Mesendoderm (in vitro differentiated cells): ENCODE measurements around the gene STX2.

Experiments used
- DNase-seq: peaks from one replicate; pipeline ENCODE4 v3.0.0; 2013
- H2AK5ac ChIP-seq: 2 replicates; pipeline ENCODE4 v1.6.1; 2013; ENCODE audit warnings: low read length, inconsistent platforms
- H2BK120ac ChIP-seq: 2 replicates; pipeline ENCODE4 v1.6.1; 2013; ENCODE audit warnings: low read depth, mild to moderate bottlenecking, low read length, moderate library complexity, mixed read lengths
- H2BK15ac ChIP-seq: replicated peaks from 2 replicates; pipeline ENCODE4 v1.6.1; 2013; ENCODE audit warnings: low read depth, mild to moderate bottlenecking, moderate library complexity
- H2BK5ac ChIP-seq: 2 replicates; pipeline ENCODE4 v1.6.1; 2013; ENCODE audit warnings: low read length, inconsistent platforms
- H3K18ac ChIP-seq: 2 replicates; pipeline ENCODE4 v1.6.1; 2013; ENCODE audit warnings: mild to moderate bottlenecking, low read length, mixed read lengths
- H3K23ac ChIP-seq: one replicate; pipeline ENCODE4 v1.6.1; 2013; ENCODE audit warnings: low read length
- H3K27ac ChIP-seq: 2 replicates; pipeline ENCODE4 v1.5.1; 2013; ENCODE audit warnings: low read depth, mild to moderate bottlenecking, inconsistent platforms, low read length, moderate library complexity
- H3K27me3 ChIP-seq: 2 replicates; pipeline ENCODE4 v1.6.1; 2013; ENCODE audit warnings: low read length, control low read depth, mild to moderate bottlenecking, inconsistent platforms; ENCODE audit not compliant: insufficient read depth, poor library complexity
- H3K36me3 ChIP-seq: 2 replicates; pipeline ENCODE4 v1.6.1; 2013; ENCODE audit warnings: low read length, inconsistent platforms; ENCODE audit not compliant: control insufficient read depth, insufficient read depth
- H3K4ac ChIP-seq: one replicate; pipeline ENCODE4 v1.6.1; 2013; ENCODE audit warnings: low read depth, mild to moderate bottlenecking, low read length, moderate library complexity
- H3K4me1 ChIP-seq: 2 replicates; pipeline ENCODE4 v1.6.1; 2013; ENCODE audit warnings: low read depth, low read length, inconsistent platforms; ENCODE audit not compliant: control insufficient read depth
- H3K4me2 ChIP-seq: 2 replicates; pipeline ENCODE4 v1.6.1; 2013; ENCODE audit warnings: low read length
- H3K4me3 ChIP-seq: 2 replicates; pipeline ENCODE4 v1.5.1; 2013; ENCODE audit warnings: mild to moderate bottlenecking, low read length
- H3K56ac ChIP-seq: one replicate; pipeline ENCODE4 v1.6.1; 2013; ENCODE audit warnings: low read length
- H3K79me1 ChIP-seq: 2 replicates; pipeline ENCODE4 v1.6.1; 2013; ENCODE audit warnings: low read length, inconsistent platforms
- H3K79me2 ChIP-seq: 2 replicates; pipeline ENCODE4 v1.6.1; 2013; ENCODE audit warnings: mild to moderate bottlenecking, low read length; ENCODE audit not compliant: control insufficient read depth, insufficient read depth
- H3K9ac ChIP-seq: 2 replicates; pipeline ENCODE4 v1.6.1; 2013; ENCODE audit warnings: low read length, inconsistent platforms
- H4K5ac ChIP-seq: one replicate; pipeline ENCODE4 v1.6.1; 2013; ENCODE audit warnings: low read length
- H4K8ac ChIP-seq: one replicate; pipeline ENCODE4 v1.6.1; 2013; ENCODE audit warnings: low read depth, mild to moderate bottlenecking, control low read depth, low read length, moderate library complexity
- WGBS: extraction: QIAGEN DNeasy Blood & Tissue Kit; methylation state at CpG from one replicate; pipeline ENCODE4 v1.1.7; 2013; ENCODE audit warnings: low lambda C conversion rate, missing lambda C conversion rate; ENCODE audit not compliant: insufficient coverage; ENCODE audit errors: extremely low coverage; 5-methylcytosine and 5-hydroxymethylcytosine counted together

The STX2 gene

GRCh38 chr12:130872179-130873096 is 33.4 kb upstream of the STX2 start:
- no peak overlapping the region for H2BK15ac ChIP-seq
- peak overlapping the region; percentile 92 for H3K27ac ChIP-seq
- peak overlapping the region; percentile 100 for H3K18ac ChIP-seq
- H4K8ac ChIP-seq: peak overlapping the region; percentile 96
- no peak for DNase-seq
- peak overlapping the region; percentile 63 for H2BK5ac ChIP-seq
- no peaks in the 10 kb centered on the region for H3K27me3 ChIP-seq
- H4K5ac ChIP-seq: peak overlapping the region; percentile 94
- peak overlapping the region; percentile 73 for H3K4me3 ChIP-seq
- H3K4me2 ChIP-seq: peak overlapping the region; percentile 42
- H2BK120ac ChIP-seq: peak overlapping the region; percentile 96
- peaks cover 27% of the 10 kb centered on the region for H3K79me2 ChIP-seq
- peak overlapping the region; percentile 85 for H3K9ac ChIP-seq
- H3K79me1 ChIP-seq: peaks cover 6% of the 10 kb centered on the region
- H3K4me1 ChIP-seq: peaks cover 3% of the 10 kb centered on the region
- H3K4ac ChIP-seq: peak overlapping the region; percentile 100
- WGBS: no CpG with 5 or more reads among the region's 79 CpGs
- H3K56ac ChIP-seq: peak overlapping the region; percentile 94
- H3K23ac ChIP-seq: no peak overlapping the region
- peaks cover 11% of the 10 kb centered on the region for H3K36me3 ChIP-seq
- H2AK5ac ChIP-seq: peak overlapping the region; percentile 80

GRCh38 chr12:130871286-130872178 is 32.5 kb upstream of the STX2 start, which contains the start of gene RAN:
TSS of gene RAN (plus strand) at chr12:130872066. CDS start at chr12:130872594, 528 bp downstream.
- H3K36me3 ChIP-seq: peaks cover 11% of the 10 kb centered on the region
- peak within 1 kb of the TSS; percentile 97 for H3K56ac ChIP-seq
- no peaks in the 10 kb centered on the region for H3K27me3 ChIP-seq
- no CpG with 5 or more reads among the region's 118 CpGs for WGBS
- no peak within 1 kb of the TSS for H2BK15ac ChIP-seq
- peaks cover 3% of the 10 kb centered on the region for H3K4me1 ChIP-seq
- H3K27ac ChIP-seq: peak within 1 kb of the TSS; percentile 92
- peak within 1 kb of the TSS; percentile 100 for H3K18ac ChIP-seq
- peak within 1 kb of the TSS; percentile 94 for H4K5ac ChIP-seq
- peak within 1 kb of the TSS; percentile 96 for H2BK120ac ChIP-seq
- H3K79me1 ChIP-seq: peaks cover 6% of the 10 kb centered on the region
- peak within 1 kb of the TSS; percentile 79 for H3K4me2 ChIP-seq
- peak within 1 kb of the TSS; percentile 80 for H2AK5ac ChIP-seq
- H3K4me3 ChIP-seq: peak within 1 kb of the TSS; percentile 73
- peaks cover 27% of the 10 kb centered on the region for H3K79me2 ChIP-seq
- peak within 1 kb of the TSS; percentile 63 for H2BK5ac ChIP-seq
- H4K8ac ChIP-seq: peak within 1 kb of the TSS; percentile 96
- H3K23ac ChIP-seq: no peak within 1 kb of the TSS
- peak within 1 kb of the TSS; percentile 100 for H3K4ac ChIP-seq
- H3K9ac ChIP-seq: peak within 1 kb of the TSS; percentile 91
- peak; percentile 92 for DNase-seq

GRCh38 chr12:130870442-130871285 is 31.6 kb upstream of the STX2 start:
- Histone ChIP-seq H2BK5ac (no peak overlapping the region), H2BK15ac (no peak overlapping the region), H2BK120ac (no peak overlapping the region), H2AK5ac (no peak overlapping the region), H4K5ac (no peak overlapping the region), H3K27me3 (no peaks in the 10 kb centered on the region), H3K18ac (peak overlapping the region; percentile 20), H3K4me3 (no peak overlapping the region), H3K36me3 (peaks cover 11% of the 10 kb centered on the region), H3K4me2 (peak overlapping the region; percentile 18), H3K79me2 (peaks cover 27% of the 10 kb centered on the region), H3K79me1 (peaks cover 6% of the 10 kb centered on the region), H3K23ac (no peak overlapping the region), H3K9ac (peak overlapping the region; percentile 91), H3K27ac (no peak overlapping the region), H4K8ac (no peak overlapping the region), H3K4ac (peak overlapping the region; percentile 98), H3K4me1 (peaks cover 3% of the 10 kb centered on the region), H3K56ac (peak overlapping the region; percentile 97)
- no CpG with 5 or more reads among the region's 31 CpGs for WGBS
- peak; percentile 96 for DNase-seq

- WGBS: no CpG with 5 or more reads among the region's 4 CpGs
- peaks cover 3% of the 10 kb centered on the region for H3K36me3 ChIP-seq
- no peak overlapping the region for H3K9ac ChIP-seq
Observed at GRCh38 chr12:130868412-130868811, 29.4 kb upstream of the STX2 start.

GRCh38 chr12:130863298-130863697 is 24.2 kb upstream of the STX2 start:
- Histone ChIP-seq H3K9ac (no peak overlapping the region), H2AK5ac (no peak overlapping the region), H2BK15ac (no peak overlapping the region), H4K8ac (no peak overlapping the region), H2BK120ac (no peak overlapping the region), H4K5ac (no peak overlapping the region), H3K4me3 (no peak overlapping the region), H3K4me2 (no peak overlapping the region), H3K36me3 (no peaks in the 10 kb centered on the region), H3K79me2 (no peaks in the 10 kb centered on the region), H3K23ac (no peak overlapping the region), H3K4ac (no peak overlapping the region), H3K27me3 (no peaks in the 10 kb centered on the region), H3K79me1 (no peaks in the 10 kb centered on the region), H3K4me1 (no peaks in the 10 kb centered on the region), H3K56ac (no peak overlapping the region), H3K18ac (no peak overlapping the region), H3K27ac (no peak overlapping the region), H2BK5ac (no peak overlapping the region)
- WGBS: no CpG with 5 or more reads among the region's 5 CpGs
- no peak for DNase-seq

More at GRCh38 chr12:130868412-130868811, 29.4 kb upstream of the STX2 start:
- Histone ChIP-seq H3K4me3 (no peak overlapping the region), H3K56ac (no peak overlapping the region), H2BK120ac (no peak overlapping the region), H3K4me2 (no peak overlapping the region), H3K4me1 (peaks cover 2% of the 10 kb centered on the region), H3K4ac (no peak overlapping the region), H3K27me3 (no peaks in the 10 kb centered on the region), H2BK5ac (no peak overlapping the region), H2BK15ac (no peak overlapping the region), H3K79me2 (peaks cover 13% of the 10 kb centered on the region), H4K8ac (no peak overlapping the region), H4K5ac (no peak overlapping the region), H2AK5ac (no peak overlapping the region), H3K23ac (no peak overlapping the region), H3K79me1 (no peaks in the 10 kb centered on the region), H3K18ac (no peak overlapping the region), H3K27ac (no peak overlapping the region)
- no peak for DNase-seq
